ENCODE measurements around the gene ATP7B.
"Not testable (repeated sequence)": the region's sequence is repeated elsewhere in the genome, so short reads cannot be mapped to it uniquely, and the experiment has no call there.

ATP7B gene

DNA sequence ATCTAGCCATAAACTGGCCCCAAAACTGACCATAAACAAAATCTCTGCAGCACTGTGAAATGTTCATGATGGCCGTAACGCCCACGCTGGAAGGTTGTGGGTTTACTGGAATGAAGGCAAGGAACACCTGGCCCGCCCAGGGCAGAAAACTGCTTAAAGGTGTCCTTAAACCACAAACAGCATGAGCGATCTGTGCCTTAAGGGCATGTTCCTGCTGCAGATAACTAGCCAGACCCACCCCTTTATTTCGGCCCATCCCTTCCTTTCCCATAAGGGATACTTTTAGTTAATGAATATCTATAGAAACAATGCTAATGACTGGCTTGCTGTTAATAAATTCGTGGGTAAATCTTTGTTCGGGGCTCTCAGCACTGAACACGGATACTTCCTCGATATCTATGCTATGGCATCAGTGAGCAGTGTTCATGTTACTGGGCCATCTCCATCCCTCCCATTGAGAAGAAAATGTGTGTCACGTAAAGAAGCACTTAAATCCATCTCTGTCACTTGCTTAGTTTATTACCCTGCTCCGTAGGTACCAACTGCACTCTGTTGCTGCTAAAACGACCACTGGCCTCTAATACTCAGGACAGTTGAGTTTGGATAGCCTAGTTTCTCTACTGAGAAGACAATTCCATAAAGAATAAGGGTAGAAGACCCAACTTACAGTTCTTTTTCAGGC, 5.3 kb downstream of the ATP7B start:
- DNase-seq = no peak

DNA sequence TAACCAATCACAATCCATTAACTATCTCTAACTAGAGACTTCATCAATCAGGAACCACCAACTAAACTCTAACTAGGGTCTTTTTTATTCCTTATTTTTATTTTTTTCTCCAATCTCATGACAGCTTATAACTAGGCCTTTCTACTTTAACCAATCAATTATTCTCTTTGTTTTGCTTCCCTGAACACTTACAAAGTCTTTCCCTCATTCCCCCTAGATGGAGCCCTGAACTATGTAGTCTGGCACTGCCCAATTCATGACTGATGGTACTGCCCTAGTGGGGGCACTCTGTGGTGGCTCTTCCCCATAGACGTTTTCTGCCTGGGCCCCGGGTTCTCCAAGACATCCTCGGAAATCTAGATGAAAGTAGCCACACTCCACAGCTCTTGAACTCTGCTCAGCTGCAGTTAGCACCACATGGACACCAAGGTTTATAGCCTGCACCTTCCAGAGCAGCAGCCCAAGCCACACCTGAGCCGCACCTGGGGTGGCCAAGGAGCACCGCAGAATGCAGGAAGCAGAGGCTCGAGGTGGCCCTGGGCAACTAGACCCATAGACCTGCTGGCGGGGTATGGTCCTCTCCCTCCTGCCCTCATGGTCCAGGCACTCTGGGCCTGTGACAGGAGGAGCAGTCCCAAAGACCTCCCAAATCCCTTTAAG, 6.6 kb downstream of the ATP7B start:
- DNase-seq = no peak

DNA sequence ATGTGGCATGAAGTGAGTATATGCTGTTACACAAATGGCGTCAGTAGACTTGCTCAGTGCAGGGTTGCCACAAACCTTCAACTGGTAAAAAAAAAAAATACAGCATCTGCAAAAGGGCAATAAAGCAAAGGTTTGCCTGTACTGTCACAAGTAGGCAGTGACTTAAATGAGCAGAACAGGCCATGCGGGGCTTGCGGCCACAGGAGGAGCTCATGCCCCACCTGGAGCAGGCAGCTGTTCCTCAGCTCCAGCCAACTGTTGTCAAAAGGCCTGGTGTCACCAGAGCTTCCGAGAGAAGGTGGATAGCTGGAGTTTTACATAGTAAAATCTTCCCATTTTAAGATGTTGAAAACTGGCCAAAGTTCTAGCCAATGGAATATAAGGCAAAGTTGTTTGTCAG, 7.7 kb downstream of the ATP7B start:
- no peak for DNase-seq

DNA sequence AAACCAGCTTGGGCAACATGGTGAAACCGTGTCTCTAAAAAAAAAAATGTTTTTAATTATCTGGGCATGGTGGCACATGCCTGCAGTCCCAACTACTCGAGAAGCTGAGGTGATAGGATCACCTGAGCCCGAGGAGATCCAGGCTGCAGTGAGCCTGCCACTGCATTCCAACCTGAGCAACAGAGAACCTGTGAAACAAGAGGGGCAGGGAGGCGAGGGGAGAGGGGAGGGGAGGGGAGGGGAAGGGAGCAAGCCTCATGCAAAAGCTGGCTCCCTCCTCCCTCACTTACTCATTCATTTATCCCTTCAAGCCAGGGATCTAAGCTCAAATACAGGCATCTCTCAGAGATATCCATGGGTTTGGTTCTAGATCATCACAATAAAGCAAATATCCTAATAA, 8.9 kb downstream of the ATP7B start:
- DNase-seq = no peak

DNA sequence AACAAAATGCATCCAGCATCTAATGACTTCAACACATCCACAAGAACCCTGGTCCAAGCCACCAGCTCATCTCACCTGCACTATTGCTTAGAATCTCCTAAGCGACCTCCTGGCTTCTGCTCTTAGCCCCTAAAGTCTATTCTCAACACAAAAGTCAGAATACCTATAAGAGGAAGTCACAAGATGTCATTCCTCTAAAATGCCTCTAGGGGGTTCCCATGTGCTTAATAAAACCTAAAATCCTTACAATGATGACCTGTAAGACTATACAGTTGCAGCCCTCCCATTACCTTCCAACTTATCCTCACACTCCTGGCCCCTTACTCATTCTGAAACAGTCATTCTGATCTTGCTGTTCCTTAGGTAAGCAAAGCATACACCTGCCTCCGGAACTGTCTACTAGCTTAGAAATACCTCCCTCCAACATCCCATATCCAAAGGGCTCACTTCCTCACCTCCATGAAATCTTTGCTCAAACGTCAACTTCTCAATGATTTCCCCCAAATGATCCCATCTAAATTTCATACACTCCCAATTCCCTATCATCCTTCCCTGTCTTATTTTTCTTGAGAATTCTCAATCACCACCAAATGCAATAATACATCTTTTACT, 10.0 kb downstream of the ATP7B start:
- DNase-seq = peak; percentile 46

DNA sequence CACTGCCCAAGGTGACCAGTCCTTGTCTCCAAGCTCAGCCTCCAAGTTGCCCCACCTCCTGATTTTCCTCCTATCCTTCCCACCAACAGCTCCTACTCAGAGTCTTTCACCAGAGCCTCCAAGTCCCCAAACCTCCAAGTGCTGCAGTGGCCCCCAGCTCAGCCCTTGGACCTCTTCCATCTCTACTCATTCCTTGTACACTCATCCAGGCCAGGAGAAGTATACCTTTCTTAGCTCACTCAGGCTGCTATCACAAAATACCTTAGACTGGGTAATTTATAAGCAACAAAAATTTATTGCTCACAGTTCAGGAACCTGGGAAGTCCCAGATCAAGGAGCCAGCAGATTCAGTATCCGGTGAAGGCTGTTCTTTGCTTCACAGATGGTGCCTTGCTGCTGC, 11.3 kb downstream of the ATP7B start:
- no peak for DNase-seq

DNA sequence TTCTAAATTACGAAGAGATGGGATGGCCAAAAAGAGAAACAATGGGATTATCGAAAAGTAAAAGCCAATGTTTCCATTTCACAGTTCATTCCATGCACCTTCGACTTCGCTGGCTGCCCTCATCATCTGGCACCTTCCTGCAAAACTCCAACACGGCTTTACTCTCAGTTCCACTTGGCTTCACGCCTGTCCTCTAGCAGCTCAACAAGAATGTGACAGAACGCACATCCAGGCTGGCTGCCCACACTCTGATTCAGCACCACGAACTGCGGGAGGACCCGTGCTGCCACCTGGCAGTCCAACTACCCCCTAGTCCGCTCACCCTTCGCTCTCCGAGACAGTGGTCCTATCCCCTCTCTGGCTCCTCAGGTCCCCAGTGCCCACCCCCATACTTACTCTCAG, 11.7 kb downstream of the ATP7B start:
- DNase-seq = no peak

DNA sequence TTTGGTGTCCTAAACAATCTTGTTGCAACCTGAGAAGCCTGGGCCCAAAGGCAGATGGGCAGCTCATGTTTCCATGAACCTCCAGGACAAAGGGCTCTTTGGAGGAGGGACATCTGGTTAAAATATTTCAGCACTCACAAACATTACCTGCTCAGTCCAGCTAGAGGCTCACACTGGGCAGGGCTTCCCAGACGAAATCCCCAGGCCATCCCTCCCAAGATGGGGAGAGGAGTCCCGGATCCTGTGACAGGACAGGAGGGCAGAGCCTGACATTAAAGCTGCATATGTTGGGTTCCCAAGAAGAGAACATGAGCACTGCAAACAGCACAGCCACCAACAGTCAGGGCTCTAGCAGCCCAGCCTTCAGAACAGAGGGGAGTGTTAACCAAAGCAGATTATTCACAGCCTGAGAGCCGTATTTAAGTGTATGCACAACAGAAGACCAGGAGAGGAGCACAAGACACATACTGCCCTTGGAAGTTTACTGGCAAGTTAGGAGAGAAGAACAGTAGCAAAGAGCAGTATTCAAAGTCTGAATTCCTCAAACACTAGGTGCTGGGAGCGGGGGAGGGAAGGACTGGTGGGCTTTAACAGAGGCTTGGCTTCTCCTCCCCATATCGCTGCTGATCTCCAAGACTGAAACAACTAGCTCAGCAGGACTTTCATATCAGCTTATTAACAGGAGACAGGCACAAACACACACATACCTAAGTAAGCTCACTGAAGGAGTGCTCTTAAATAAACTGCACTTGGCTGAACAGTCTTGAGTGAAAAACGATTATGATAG, 12.3 kb downstream of the ATP7B start:
- no peak for DNase-seq

DNA sequence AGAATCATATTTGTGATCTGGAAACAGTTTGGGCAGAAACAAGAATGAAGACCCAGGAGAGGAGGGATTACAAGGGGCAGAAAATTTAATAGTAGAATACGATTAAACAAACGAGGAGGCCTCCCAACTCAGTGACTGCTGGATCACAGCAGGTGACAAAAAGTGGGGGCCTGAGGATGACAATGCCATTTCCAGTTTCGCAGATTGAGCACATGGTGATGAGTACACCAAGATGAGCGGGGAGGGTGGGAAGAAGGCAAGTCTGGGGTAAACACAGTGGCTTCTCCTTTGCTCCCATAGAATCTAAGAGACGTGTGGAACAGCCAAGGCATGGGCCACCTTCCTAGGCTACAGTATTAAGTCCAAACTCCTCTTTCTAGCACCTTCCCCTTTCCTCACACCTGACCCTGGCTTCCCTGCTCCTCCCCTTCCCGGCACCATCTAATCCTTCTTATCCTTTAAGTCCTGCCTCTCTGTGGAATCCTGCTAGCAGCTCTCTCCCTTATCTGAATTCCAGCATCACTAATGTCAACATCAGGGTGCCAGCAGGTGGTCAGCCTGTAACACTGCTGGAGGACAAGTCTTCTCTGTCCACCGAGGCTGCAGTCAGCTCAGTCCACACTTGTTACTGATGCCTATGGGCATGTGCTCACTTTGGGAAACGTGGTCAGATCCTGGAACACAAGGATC, 13.5 kb downstream of the ATP7B start:
- DNase-seq = no peak

DNA sequence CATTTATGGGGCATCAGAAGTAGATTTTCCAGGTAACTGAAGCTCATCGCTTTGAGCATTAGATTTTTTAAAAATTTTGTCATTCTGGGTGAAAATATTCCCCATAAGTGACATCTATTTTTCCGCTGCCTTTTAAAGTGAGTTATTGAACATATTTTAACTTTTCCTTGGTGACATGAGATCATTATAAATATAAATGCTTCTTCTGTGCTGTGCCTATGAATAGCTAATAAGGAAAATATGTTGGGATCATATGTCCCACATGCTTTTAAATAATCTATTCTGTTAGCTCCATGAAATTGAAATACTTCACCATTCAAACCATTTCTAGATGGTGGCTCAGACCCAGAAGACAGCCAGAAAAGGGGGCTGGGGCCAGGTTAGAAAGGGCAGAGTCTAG, 14.1 kb downstream of the ATP7B start:
- no peak for DNase-seq

DNA sequence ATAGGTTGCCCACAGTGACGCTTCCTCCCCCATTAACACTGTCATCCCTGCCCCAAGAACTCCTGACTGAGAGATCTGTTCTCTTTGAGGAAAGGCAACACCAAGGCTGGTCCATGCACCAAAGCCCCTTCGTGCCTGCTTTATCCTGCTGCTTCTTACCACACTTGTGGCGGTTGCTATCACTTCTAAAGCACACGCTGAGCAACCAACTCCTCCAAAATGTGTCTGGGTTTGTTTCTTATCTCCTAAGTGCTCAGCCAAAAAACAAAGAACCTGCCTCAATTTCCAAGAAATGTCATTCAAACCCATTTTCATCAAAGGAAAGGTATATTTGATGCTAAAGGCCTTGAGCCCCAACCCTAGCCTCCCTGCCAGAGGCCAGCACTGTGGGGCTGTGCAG, 14.6 kb downstream of the ATP7B start:
- DNase-seq = no peak

DNA sequence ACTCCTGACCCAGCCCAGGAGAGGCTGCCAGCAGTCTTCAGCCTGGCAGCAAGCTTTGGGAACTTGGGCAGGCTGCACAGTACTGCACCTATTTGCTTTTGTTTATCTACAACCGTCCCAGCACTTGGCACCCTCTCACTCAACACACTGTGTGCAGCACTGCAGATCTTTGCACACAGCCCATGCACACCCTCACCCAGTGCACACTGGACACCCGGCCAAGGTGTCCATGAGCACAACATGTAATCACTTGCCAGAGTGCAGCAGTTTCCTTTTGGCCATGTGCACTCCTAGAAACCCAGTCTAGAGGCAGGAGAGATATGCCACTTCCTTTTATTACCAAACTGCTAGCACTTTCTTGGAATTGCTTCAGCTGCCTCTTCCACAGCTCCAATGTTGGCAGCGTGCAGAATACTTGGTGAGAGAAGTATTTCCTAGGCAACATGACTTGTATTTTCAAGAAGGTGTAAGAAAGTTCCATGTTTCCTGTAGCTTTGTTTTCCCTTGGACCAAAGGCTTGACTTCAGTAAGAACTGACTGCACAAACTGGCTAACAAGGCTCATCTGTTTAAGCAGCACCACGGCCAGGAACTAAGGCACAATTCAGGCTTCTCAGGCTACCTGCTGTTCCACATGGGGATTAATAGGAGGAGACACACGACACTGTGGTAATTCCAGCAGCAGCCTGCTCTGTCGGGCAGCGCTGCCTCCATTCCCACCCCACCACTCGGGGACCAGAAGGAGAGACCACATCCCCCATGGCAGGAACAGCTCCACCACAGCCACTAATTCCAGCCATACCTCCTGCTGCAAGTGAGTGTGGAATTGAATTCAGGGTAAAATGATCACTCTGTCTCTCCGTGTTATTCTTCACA, 15.3 kb downstream of the ATP7B start:
- no peak for DNase-seq

DNA sequence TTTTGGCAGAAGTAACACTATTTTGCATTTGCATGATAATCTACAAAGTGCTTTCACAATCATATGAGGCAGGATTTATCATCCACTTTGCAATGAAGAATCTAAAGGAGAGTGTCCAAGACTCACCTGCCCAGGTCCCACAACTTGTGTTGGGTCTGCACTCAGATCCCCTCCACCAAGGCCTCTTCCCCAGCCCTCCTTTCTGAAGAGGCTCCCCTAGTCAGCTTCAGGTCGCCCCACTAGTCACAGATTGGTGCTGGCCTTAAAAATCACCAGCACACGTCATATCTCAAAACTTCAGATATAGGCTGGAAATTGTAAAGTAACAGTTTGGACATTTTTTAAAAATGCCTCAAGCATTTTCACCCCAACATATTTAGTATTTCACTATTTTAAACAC, 17.5 kb downstream of the ATP7B start:
- no peak for DNase-seq

DNA sequence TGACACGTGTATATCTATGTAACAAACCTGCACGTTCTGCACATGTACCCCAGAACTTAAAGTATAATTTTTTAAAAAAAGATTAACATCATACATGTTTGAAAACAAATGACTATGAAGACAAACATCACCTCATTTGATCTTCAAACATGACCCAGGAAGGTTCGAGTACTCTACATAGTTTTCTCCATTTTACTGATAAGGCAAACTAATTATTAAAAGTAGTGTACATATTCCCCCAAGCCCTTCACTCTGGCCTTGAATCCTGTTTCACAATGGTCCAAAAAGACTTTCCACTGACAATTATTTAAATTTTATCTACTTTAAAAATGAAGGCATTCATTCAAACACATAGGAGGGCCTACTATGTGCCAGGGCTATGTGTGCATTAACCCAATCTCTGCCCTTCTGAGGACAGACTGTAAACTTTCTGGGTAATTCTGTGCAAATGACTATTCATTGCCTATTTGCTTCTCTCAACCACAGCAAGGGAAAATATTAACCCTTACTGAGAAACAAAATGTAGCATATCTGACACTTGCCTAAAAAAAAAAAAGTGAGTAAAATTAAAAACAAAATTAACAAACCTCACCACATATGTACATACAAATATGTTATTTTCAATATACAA, 22.1 kb downstream of the ATP7B start:
- DNase-seq = no peak

DNA sequence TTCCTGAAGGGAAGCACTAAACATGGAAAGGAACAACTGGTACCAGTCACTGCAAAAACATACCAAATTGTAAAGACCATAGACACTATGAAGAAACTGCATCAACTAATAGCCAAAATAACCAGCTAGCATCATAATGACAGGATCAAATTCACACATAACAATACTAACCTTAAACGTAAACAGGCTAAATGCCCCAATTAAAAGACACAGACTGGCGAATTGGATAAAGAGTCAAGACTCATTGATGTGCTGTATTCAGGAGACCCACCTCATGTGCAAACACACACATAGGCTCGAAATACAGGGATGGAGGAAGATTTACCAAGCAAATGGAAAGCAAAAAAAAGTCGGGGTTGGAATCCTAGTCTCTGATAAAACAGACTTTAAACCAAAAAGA, 26.3 kb downstream of the ATP7B start:
- not testable (repeated sequence) for DNase-seq

DNA sequence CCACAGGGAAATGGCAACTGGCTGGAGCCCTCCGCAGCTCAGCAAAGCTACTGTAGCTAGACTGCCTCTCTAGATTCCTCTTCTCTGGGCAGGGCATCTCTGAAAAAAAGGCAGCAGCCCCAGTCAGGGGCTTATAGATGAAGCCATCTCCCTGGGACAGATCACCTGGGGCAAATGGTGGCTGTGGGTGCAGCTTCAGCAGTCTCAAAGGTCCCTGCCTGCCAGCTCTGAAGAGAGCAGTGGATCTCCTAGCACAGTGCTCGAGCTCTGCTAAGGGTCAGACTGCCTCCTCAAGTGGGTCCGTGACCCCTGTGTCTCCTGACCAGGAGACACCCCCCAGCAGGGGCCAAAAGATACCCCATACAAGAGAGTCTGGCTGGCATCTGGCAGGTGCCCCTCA, 28.0 kb downstream of the ATP7B start:
- not testable (repeated sequence) for DNase-seq

DNA sequence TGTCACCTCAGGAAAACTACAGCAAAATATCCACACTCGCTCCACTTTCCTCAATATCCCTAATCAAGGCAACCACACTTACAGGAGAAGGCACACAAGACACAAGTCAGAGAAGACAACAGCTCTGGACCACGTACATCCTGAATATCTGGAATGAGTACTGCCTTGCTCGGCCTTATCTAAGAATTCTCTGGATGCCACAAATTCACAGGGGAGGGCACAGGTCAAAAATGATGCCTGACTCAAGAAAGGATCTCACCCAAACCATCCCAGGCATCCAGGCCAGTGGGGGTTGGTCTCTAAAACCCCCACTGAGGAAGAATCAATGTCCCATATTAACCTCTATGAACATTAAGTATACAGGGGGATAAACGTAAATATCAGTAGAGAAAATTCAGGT, 29.9 kb downstream of the ATP7B start:
- no peak for DNase-seq

DNA sequence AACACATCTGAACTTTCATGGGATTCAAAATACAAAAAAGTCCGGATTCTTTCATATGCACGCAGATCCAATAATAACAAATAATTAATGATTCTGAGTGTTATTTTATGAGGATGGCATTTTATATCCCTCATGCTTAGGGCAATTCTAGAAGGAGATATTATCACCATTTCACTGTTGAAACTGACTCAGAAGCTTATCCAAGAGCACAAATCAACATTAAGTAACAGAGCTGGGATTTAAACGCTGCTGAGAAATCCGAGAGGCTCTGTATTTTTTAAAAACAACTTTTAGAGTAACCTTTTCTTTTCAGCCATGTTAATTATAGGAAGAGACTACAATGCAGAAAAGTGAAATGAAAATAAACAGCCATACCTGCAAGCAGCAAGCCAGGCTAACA, 30.3 kb downstream of the ATP7B start:
- DNase-seq = no peak

DNA sequence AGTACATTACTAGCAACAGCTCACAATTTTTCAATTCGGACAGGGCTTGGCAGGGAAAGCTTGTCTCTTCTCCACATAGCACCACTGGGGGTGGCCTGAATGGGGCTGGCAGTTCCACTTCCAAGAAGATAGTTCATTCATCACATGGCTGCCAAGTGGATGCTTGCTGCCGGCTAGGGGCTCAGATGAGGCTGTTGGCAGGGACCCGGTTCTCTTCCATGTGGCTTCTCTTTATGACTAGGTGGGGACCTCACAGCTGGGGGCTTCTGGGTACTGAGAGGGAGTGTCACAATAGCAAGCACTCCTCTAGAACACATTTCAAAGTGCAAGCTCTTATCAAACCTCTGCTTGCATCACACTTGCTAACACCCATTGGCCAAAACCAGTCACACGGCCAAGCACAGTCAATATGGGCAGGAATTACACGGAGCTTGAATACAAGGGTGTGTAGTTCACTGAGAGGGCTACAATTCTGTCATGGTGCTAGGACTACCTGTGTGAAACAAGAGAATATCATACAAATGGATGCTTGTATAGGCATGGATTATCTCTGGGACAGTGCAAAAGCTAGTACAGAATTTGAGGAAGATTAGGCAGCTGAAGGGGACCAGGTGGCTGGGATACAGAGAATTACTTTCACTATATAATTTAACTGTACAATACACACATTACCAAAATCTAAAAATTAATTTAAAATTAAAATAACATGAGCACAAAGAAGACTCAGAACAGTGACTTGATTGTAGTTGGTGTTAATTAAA, 32.3 kb downstream of the ATP7B start:
- DNase-seq = no peak

DNA sequence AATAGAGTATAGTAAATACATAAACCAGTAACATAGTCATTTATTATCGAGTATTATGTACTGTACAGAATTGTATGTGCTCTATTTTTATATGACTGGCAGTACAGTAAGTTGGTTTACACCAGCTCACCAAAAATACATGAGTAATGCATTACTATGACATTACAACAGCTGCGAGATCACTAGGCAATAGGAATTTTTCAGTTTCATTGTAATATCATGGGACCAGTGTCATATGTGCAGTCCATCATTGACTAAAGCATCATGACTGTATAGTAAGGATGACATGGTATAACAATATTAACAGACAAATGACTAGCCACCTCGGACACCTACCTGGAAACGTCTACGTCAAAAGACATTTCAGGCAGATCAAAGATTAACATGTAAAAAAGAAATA, 33.6 kb downstream of the ATP7B start:
- no peak for DNase-seq

DNA sequence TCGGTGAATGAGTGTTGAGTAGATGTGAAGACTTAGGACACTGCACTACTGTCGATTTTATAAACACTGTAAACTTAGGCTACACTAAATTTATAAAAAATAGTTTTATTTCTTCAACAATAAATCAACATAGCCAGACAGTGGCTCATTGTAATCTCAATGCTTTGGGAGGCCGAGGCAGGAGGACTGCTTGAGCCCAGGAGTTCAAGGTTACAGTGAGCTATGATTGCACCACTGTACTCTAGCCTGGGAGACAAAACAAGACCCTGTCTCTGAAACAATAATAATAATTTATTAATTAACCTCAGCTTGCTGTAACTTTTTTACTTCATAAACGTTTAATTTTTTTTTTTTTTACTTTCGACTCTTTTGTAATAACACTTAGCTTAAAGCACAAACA, 34.4 kb downstream of the ATP7B start:
- DNase-seq = no peak
